Chondrocyte (in vitro differentiated cells): Measurements from ENCODE around the gene IL19. TPM values are rescaled to one million over a fixed set of nuclear protein-coding genes. Genes with fewer than 3 reads are reported as not detected.

Source experiments
- DNase-seq: peaks from one replicate; pipeline ENCODE4 v3.0.0; 2021; ENCODE audit warnings: mixed read lengths, low spot score
- H3K27ac Mint-ChIP-seq: one replicate; pipeline ENCODE4 v1.8.0; 2021; ENCODE audit warnings: mild to moderate bottlenecking, moderate library complexity, mixed read lengths; ENCODE audit not compliant: unreplicated experiment
- H3K27me3 Mint-ChIP-seq: 2 replicates; pipeline ENCODE4 v1.8.0; 2021; ENCODE audit warnings: low read depth, mixed read lengths
- H3K36me3 Mint-ChIP-seq: 2 replicates; pipeline ENCODE4 v1.8.0; 2021; ENCODE audit warnings: low read depth, mixed read lengths
- H3K4me1 Mint-ChIP-seq: 2 replicates; pipeline ENCODE4 v1.8.0; 2021; ENCODE audit warnings: low read depth, mild to moderate bottlenecking, mixed read lengths
- H3K4me3 Mint-ChIP-seq: one replicate; pipeline ENCODE4 v1.8.0; 2021; ENCODE audit warnings: mild to moderate bottlenecking, moderate library complexity, mixed read lengths; ENCODE audit not compliant: unreplicated experiment
- H3K9me3 Mint-ChIP-seq: 2 replicates; pipeline ENCODE4 v1.8.0; 2021; ENCODE audit warnings: low read depth, mixed read lengths
- total RNA-seq: library from RNA; stranded (reverse); gene quantifications from 3 replicates; pipeline ENCODE4 v1.2.1, GENCODE V29; 2021
- TF ChIP-seq, protein P1 (sequence below): fragments of 200-600 bp; sonication (generic); IDR thresholded peaks from 2 replicates; pipeline ENCODE4 v1.5.0; 2021; ENCODE audit warnings: antibody characterized with exemption, mild to moderate bottlenecking, moderate library complexity

Gene IL19
- total RNA-seq, 1 donor from 2014 or later, result not detected

DNA sequence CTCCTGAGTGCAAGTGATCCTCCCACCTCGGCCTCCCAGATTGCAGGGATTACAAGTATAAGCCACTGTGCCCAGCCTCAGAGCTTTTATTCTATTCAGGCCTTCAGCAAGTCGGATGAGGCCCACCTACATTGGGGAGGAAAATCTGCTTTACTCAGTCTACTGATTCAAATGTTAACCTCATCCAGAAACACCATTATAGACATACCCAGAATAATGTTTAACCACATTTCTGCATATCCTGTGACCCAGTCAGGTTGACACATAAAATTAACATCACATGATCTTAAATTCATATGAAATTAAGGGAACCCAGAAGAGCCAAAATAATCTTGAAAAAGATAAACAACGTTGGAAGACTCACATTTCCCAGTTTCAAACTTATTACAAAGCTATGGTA is 109.7 kb downstream of the IL19 start:
- Mint-ChIP-seq H3K27ac (no peak overlapping the region), H3K4me1 (no peaks in the 10 kb centered on the region), H3K27me3 (peaks cover 12% of the 10 kb centered on the region), H3K36me3 (no peaks in the 10 kb centered on the region), H3K9me3 (peaks cover 35% of the 10 kb centered on the region), H3K4me3 (no peak overlapping the region)
- TF ChIP-seq, protein P1, sequence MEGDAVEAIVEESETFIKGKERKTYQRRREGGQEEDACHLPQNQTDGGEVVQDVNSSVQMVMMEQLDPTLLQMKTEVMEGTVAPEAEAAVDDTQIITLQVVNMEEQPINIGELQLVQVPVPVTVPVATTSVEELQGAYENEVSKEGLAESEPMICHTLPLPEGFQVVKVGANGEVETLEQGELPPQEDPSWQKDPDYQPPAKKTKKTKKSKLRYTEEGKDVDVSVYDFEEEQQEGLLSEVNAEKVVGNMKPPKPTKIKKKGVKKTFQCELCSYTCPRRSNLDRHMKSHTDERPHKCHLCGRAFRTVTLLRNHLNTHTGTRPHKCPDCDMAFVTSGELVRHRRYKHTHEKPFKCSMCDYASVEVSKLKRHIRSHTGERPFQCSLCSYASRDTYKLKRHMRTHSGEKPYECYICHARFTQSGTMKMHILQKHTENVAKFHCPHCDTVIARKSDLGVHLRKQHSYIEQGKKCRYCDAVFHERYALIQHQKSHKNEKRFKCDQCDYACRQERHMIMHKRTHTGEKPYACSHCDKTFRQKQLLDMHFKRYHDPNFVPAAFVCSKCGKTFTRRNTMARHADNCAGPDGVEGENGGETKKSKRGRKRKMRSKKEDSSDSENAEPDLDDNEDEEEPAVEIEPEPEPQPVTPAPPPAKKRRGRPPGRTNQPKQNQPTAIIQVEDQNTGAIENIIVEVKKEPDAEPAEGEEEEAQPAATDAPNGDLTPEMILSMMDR, result no peak
- no peak for DNase-seq

DNA sequence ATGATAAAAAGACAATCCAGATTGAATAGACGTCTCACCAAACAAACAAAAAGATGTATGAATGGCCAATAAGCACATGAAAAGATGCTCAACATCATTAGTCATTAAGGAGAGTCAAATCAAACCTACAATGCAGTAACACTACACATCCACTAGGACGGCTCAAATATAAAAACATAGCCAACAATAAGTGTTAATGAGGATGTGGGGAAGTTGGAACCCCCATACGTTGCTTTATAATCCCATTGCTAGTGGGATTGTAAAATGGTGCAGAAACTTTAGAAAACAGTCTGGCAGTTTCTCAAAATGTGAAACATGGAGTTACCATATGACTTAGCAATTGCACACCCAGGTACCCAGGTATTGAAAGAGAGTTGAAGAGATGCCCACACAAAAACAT is 112.0 kb downstream of the IL19 start:
- Mint-ChIP-seq H3K4me1 (no peaks in the 10 kb centered on the region), H3K4me3 (no peak overlapping the region), H3K27ac (no peak overlapping the region), H3K9me3 (peaks cover 25% of the 10 kb centered on the region), H3K36me3 (no peaks in the 10 kb centered on the region), H3K27me3 (peaks cover 22% of the 10 kb centered on the region)
- TF ChIP-seq, protein P1, result peak; percentile 29
- no peak for DNase-seq

DNA sequence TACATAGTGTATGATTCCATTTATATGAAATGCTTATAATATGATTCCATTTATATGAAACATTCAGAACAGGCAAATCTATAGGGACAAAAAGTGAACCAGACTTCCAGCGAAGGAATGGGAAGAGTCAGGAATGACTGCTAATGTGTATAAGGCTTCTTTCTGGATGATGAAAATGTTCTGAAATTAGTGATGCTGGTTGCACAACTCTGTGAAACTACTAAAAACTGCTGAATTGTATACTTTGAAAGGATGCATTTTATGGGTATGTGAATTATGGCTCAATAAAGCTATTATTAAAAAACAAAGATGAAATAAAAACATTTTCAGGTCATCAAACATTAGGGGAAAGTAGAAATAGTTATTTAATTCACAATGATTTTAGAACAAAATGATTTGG is 112.6 kb downstream of the IL19 start:
- no peak overlapping the region for H3K4me3 Mint-ChIP-seq
- H3K27me3 Mint-ChIP-seq, result peaks cover 22% of the 10 kb centered on the region
- no peaks in the 10 kb centered on the region for H3K4me1 Mint-ChIP-seq
- H3K36me3 Mint-ChIP-seq, result no peaks in the 10 kb centered on the region
- no peak overlapping the region for H3K27ac Mint-ChIP-seq
- DNase-seq, result no peak
- TF ChIP-seq, protein P1, result no peak
- peaks cover 21% of the 10 kb centered on the region for H3K9me3 Mint-ChIP-seq

DNA sequence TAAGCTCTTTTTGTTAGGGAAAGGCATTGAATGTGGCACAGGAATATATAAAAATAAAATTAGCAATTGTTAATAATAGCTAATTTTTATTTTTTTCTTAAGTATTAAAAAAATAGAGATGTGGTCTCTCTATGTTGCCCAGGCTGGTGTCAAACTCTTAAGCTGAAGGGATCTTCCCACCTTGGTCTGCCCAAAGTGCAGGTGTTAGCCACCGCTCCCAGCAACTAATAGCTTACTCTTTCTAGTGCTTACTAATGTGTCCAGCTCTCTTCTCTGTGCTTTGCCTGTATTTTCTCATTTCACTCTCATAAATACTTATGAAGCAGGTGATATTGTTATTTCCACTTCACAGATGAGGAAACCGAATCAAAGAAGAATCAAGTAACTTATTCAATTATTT is 113.3 kb downstream of the IL19 start:
- Mint-ChIP-seq H3K27me3 (peaks cover 25% of the 10 kb centered on the region), H3K27ac (no peak overlapping the region), H3K4me3 (no peak overlapping the region), H3K4me1 (no peaks in the 10 kb centered on the region), H3K36me3 (no peaks in the 10 kb centered on the region), H3K9me3 (peaks cover 14% of the 10 kb centered on the region)
- DNase-seq, result no peak
- TF ChIP-seq, protein P1, result no peak

DNA sequence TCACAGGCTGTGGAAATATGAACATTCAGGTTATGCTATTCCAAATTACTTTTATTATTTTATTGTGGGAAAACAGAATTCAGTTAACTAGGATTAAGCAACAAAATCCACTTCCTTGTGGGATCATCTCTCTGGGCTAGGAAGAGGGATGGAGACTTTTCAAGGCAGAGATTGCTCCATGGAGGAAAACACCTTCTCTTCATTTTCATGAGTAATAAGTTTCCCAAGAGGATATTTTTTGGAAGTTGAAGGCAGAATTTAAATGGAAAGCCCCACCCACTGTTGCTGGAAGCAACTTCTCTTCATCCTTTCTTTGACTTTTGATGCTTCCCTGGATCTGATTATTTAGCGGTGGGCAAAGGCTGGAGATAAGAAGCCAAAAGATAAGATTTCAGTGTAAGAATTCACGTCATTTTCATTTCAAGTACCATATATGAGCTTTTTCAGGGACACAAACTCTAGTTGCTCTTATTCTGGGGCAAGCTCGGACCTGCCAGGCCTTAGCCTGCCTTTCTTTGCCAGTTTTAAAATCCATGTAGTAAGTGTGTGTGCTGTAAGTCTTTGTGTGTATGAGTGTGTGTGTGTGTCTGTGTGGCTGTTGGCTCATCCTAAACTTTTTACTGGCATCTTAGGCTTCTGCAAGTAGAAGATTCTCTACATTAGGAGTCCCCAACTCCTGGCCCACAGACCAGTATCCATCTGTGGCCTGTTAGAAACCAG is 114.9 kb downstream of the IL19 start:
- Mint-ChIP-seq H3K27ac (no peak overlapping the region), H3K27me3 (peaks cover 27% of the 10 kb centered on the region), H3K36me3 (no peaks in the 10 kb centered on the region), H3K9me3 (peaks cover 5% of the 10 kb centered on the region), H3K4me1 (peaks cover 3% of the 10 kb centered on the region), H3K4me3 (no peak overlapping the region)
- no peak for DNase-seq
- TF ChIP-seq, protein P1, result no peak
